Endothelial cell of umbilical vein (primary cell): Measurements from ENCODE around the gene SFT2D3. TPM values are rescaled to one million over a fixed set of nuclear protein-coding genes. Genes with fewer than 3 reads are reported as not detected.
A peak's percentile ranks its signal among the peaks of the same experiment; 100 is the strongest.

Experiments
- BruUV-seq: library from RNA; stranded (reverse); fragments of 400-500 nt; replicated peaks from 2 replicates; lab custom pipeline; 2021; lab: Mats Ljungman, UMichigan
- CTCF ChIA-PET: fragments of 300-600, 350-600 bp; sonication (Branson Sonifier 250); formaldehyde crosslinking; loops from one replicate; lab custom pipeline; 2021; ENCODE audit warnings: antibody characterized with exemption, inconsistent platforms; lab: Charles Lee
- POLR2A ChIA-PET: fragments of 300-600, 350-600 bp; sonication (Branson Sonifier 250); formaldehyde crosslinking; loops from one replicate; lab custom pipeline; 2021; ENCODE audit warnings: antibody characterized with exemption, inconsistent platforms; lab: Charles Lee
- DNase-seq: peaks from one replicate; pipeline ENCODE4 v3.0.0-alpha.2; 2011; ENCODE audit warnings: low read depth, low spot score
- FAIRE-seq: peaks from 2 replicates; lab custom pipeline; 2011; peaks lifted over from hg19 to GRCh38; lab: Jason Lieb, UNC
- H2AFZ ChIP-seq: 2 replicates; pipeline ENCODE4 v1.6.0; 2012; ENCODE audit warnings: low read depth, low read length, control low read depth, inconsistent platforms
- H3K27ac ChIP-seq: 2 replicates; pipeline ENCODE4 v1.5.1; 2011; ENCODE audit warnings: low read depth, mild to moderate bottlenecking, control low read depth, low read length, moderate library complexity; ENCODE audit not compliant: insufficient read depth
- H3K27me3 ChIP-seq, 2 experiments: 2 replicates each; pipeline versions ENCODE4 v1.6.0 to v1.6.1; 2011; ENCODE audit warnings: low read length in 2 of 2, mixed read lengths in 1 of 2; ENCODE audit not compliant: control insufficient read depth in 2 of 2, insufficient read depth in 2 of 2
- H3K36me3 ChIP-seq, 2 experiments: 2 replicates in 1 of 2; 3 replicates in 1 of 2; pipeline ENCODE4 v1.5.1; 2011; ENCODE audit warnings: low read length in 2 of 2, mild to moderate bottlenecking in 1 of 2, moderate library complexity in 1 of 2; ENCODE audit not compliant: control insufficient read depth in 2 of 2, insufficient read depth in 2 of 2; ENCODE audit errors: extremely low read depth in 1 of 2
- H3K4me1 ChIP-seq: 3 replicates; pipeline ENCODE4 v1.5.1; 2011; ENCODE audit warnings: mild to moderate bottlenecking, low read length; ENCODE audit not compliant: control insufficient read depth, insufficient read depth; ENCODE audit errors: extremely low read depth
- H3K4me2 ChIP-seq: 2 replicates; pipeline ENCODE4 v1.6.1; 2011; ENCODE audit warnings: low read length, control low read depth, mixed read lengths; ENCODE audit not compliant: insufficient read depth
- H3K4me3 ChIP-seq, 3 experiments: fragments of 200-600 bp in 1 of 3; sonication (generic), shearing (Covaris generic) in 1 of 3; replicated peaks in 1 of 3; 2 replicates each; pipeline ENCODE4 v1.5.1; 2011 to 2016; ENCODE audit warnings: control low read depth in 3 of 3, low read length in 3 of 3, mild to moderate bottlenecking in 2 of 3, inconsistent platforms in 1 of 3, low read depth in 1 of 3, moderate library complexity in 1 of 3; ENCODE audit not compliant: insufficient read depth in 1 of 3
- H3K79me2 ChIP-seq: 2 replicates; pipeline ENCODE4 v1.6.0; 2012; ENCODE audit warnings: low read length, inconsistent platforms; ENCODE audit not compliant: control insufficient read depth, insufficient read depth
- H3K9ac ChIP-seq: replicated peaks from 2 replicates; pipeline ENCODE3; 2011; ENCODE audit warnings: low read length, control low read depth; ENCODE audit not compliant: insufficient read depth; ENCODE audit errors: extremely low read depth
- H3K9me1 ChIP-seq: replicated peaks from 3 replicates; pipeline ENCODE4 v1.6.0; 2011; ENCODE audit warnings: mild to moderate bottlenecking, low read length; ENCODE audit not compliant: control insufficient read depth, insufficient read depth; ENCODE audit errors: extremely low read depth
- H3K9me3 ChIP-seq: replicated peaks from 2 replicates; pipeline ENCODE4 v1.5.1; 2012; ENCODE audit warnings: low read length, inconsistent platforms; ENCODE audit not compliant: control insufficient read depth, insufficient read depth
- H4K20me1 ChIP-seq: replicated peaks from 2 replicates; pipeline ENCODE3; 2011; ENCODE audit warnings: mild to moderate bottlenecking, low read length; ENCODE audit not compliant: control insufficient read depth, insufficient read depth; ENCODE audit errors: extremely low read depth
- FOS ChIP-seq: IDR thresholded peaks from 2 replicates; pipeline ENCODE4 v1.6.1; 2011; ENCODE audit warnings: mild to moderate bottlenecking, low read length, moderate library complexity, borderline replicate concordance; ENCODE audit not compliant: insufficient read depth
- GATA2 ChIP-seq: IDR thresholded peaks from 2 replicates; pipeline ENCODE4 v1.7.0; 2011; ENCODE audit warnings: low read depth, mild to moderate bottlenecking, moderate library complexity, mixed read lengths, low read length; ENCODE audit not compliant: insufficient read length, insufficient read depth
- JUN ChIP-seq: IDR thresholded peaks from 2 replicates; pipeline ENCODE4 v1.6.1; 2011; ENCODE audit warnings: borderline replicate concordance, low read depth; ENCODE audit not compliant: insufficient read length, insufficient read depth
- MYC ChIP-seq: IDR thresholded peaks from one replicate; pipeline ENCODE4 v1.6.1; 2011; ENCODE audit warnings: mild to moderate bottlenecking, low read depth, low read length
- POLR2AphosphoS5 ChIP-seq: IDR thresholded peaks from 2 replicates; pipeline ENCODE4 v1.6.1; 2012; ENCODE audit warnings: low read depth, mild to moderate bottlenecking, control low read depth, low read length, moderate library complexity; ENCODE audit not compliant: insufficient read depth
- dilution Hi-C: fragments of 300-500 bp; cut with MboI; formaldehyde crosslinking; loops from one replicate; pipeline ENCODE4 v1.15.0; 2019; ENCODE audit warnings: low sequenced_read_pairs; ENCODE audit not compliant: extremely low pct_ligation_motif_present
- intact Hi-C: fragments of 100-400 bp; cut with micrococcal nuclease; formaldehyde crosslinking; loops from one replicate; pipeline ENCODE4 v1.10.0; 2022
- polyA plus RNA-seq, 4 experiments: library from polyadenylated mRNA; depleted of rRNA in 3 of 4; stranded (reverse) in 3 of 4; unstranded in 1 of 4; fragments of >200 nt; gene quantifications; 2 replicates each; pipeline versions ENCODE4 v1.2.1 to v1.2.3, GENCODE V29; 2011 to 2012; ENCODE audit warnings: missing spikeins in 1 of 4
- total RNA-seq: library from RNA; stranded (reverse); gene quantifications from 2 replicates; pipeline ENCODE4 v1.2.3, GENCODE V29; 2021
- TF ChIP-seq, protein P1 (sequence below), 2 donors: IDR thresholded peaks; 1 replicate in 1 of 2; 2 replicates in 1 of 2; pipeline ENCODE4 v1.5.1; 2011; ENCODE audit warnings: low read length in 2 of 2, mild to moderate bottlenecking in 2 of 2, moderate library complexity in 2 of 2, control low read depth in 1 of 2, inconsistent platforms in 1 of 2, low read depth in 1 of 2; ENCODE audit not compliant: insufficient read depth in 1 of 2; ENCODE audit errors: extremely low read depth in 1 of 2

The SFT2D3 gene
- total and polyA plus RNA-seq, 2 donors (not counting 3 experiments of a cell fraction or from before 2014, with no cell fraction given) = 4.5 to 4.7 TPM

DNA sequence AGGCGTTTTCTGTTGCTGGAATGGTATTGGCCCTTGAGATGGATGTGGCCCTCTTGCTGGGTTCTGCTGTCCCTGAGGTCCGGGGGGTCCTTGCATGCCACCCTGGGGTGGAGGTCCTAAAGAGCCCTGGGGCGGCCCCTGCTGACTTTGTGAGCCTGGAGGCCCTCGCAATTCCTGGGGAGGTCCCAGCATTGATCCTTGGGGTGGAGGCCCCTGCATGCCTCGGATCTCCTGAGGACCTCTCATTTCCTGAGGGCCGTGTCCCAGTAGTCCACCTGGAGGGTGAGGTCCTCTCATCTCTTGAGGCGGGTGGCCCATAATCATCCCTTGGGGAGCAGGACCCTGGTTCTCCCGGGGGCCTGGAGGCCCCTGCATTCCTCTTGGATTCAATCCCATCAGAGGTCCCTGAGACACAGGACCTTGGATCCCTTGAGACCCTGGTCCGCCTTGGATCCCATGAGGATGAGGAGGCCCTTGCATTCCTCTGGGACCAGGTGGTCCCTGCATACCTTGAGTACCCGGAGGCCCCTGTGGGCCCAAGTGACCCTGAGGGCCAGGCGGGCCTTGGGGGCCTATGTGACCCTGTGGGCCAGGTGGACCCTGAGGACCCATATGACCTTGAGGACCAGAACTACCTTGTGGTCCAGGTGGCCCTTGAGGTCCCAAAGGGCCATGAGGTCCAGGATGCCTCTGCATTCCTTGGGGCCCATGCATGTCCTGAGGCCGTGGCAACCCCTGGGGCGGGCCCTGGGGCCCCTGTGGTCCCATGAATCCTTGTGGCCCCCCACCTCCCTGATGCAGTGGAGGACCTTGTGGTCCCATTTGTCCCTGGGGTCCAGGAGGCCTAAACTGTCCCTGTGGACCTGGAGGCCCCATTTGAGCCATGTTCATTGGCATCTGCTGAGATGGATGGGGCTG is 18.3 kb downstream of the SFT2D3 start:
- Histone ChIP-seq H3K79me2 (no peaks in the 10 kb centered on the region), H3K4me3 (no peak overlapping the region), H3K36me3 (peaks cover 16 to 25% of the 10 kb centered on the region in 2 experiments), H3K4me1 (no peaks in the 10 kb centered on the region), H3K9me1 (no peaks in the 10 kb centered on the region), H3K4me2 (no peak overlapping the region), H3K27ac (no peak overlapping the region), H2AFZ (no peak overlapping the region), H3K9me3 (no peaks in the 10 kb centered on the region), H4K20me1 (no peaks in the 10 kb centered on the region), H3K9ac (no peak overlapping the region), H3K27me3 (no peaks in the 10 kb centered on the region)
- BruUV-seq = TSS peak; percentile 46
- dilution Hi-C loops (no loop called here), intact Hi-C loops (no loop called here)
- POLR2A ChIA-PET = no interaction called here
- no peak for DNase-seq
- FAIRE-seq = no peak
- TF ChIP-seq MYC (no peak), FOS (no peak), POLR2AphosphoS5 (no peak), JUN (no peak), GATA2 (no peak)
- TF ChIP-seq, protein P1, sequence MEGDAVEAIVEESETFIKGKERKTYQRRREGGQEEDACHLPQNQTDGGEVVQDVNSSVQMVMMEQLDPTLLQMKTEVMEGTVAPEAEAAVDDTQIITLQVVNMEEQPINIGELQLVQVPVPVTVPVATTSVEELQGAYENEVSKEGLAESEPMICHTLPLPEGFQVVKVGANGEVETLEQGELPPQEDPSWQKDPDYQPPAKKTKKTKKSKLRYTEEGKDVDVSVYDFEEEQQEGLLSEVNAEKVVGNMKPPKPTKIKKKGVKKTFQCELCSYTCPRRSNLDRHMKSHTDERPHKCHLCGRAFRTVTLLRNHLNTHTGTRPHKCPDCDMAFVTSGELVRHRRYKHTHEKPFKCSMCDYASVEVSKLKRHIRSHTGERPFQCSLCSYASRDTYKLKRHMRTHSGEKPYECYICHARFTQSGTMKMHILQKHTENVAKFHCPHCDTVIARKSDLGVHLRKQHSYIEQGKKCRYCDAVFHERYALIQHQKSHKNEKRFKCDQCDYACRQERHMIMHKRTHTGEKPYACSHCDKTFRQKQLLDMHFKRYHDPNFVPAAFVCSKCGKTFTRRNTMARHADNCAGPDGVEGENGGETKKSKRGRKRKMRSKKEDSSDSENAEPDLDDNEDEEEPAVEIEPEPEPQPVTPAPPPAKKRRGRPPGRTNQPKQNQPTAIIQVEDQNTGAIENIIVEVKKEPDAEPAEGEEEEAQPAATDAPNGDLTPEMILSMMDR (IDR thresholded peaks at IDR 0.05; ENCODE audit: extremely low read depth in 1 of 2, insufficient read depth in 1 of 2, low read depth in 1 of 2, low read length in 2 of 2) = no peak
- CTCF ChIA-PET = interaction anchor here (2.7 kb wide), 1 partner anchor 128 kb away, joined by 9 read pairs; no protein-coding TSS in a partner anchor
